ENCODE results near the gene PTRH1. TPM values are rescaled to one million over a fixed set of nuclear protein-coding genes. Genes with fewer than 3 reads are reported as not detected.

Gene PTRH1
- total and polyA plus RNA-seq, 2 of the 13 experiments (the other 11 are each of a cell fraction or from before 2014, with no cell fraction given) = 4.0 to 10.4 TPM

DNA sequence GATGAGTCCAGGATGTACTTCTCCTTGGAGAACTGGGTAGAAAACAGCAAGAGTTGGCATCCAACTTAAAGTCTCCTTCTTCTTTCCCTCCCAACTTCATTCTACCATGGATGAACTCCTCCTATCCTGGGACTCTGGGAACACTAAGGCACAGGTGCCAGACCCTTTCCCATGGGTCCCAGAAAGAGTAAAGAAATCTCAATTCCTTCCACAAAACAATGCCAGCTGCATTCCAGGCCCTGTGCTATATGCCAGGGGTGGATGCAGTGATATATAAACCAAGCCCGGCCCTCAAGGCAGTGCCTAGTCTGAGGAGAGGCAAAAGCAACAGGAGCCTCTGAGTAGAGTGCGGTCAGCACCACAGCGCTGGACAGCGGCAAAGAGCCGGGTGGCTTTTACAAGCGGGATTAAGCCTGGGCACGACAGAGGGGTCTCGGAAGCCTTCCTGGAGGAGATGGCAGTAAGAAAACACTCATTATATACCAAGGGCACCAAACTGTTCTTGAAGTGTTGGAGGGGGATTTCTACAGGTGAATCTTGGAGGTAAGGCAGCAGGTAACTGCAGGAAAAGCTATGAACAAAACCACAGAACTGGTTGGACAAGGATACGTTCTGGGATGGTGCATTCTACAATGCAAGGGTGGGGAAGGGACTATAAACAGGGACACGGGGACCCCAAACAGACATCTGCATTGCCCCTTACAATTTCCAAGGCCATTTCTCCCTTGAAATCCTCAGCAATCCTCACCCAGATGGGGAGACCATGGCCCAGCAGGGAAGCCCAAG, 36.0 kb upstream of the PTRH1 start (continued):
- TF ChIP-seq, protein P1, sequence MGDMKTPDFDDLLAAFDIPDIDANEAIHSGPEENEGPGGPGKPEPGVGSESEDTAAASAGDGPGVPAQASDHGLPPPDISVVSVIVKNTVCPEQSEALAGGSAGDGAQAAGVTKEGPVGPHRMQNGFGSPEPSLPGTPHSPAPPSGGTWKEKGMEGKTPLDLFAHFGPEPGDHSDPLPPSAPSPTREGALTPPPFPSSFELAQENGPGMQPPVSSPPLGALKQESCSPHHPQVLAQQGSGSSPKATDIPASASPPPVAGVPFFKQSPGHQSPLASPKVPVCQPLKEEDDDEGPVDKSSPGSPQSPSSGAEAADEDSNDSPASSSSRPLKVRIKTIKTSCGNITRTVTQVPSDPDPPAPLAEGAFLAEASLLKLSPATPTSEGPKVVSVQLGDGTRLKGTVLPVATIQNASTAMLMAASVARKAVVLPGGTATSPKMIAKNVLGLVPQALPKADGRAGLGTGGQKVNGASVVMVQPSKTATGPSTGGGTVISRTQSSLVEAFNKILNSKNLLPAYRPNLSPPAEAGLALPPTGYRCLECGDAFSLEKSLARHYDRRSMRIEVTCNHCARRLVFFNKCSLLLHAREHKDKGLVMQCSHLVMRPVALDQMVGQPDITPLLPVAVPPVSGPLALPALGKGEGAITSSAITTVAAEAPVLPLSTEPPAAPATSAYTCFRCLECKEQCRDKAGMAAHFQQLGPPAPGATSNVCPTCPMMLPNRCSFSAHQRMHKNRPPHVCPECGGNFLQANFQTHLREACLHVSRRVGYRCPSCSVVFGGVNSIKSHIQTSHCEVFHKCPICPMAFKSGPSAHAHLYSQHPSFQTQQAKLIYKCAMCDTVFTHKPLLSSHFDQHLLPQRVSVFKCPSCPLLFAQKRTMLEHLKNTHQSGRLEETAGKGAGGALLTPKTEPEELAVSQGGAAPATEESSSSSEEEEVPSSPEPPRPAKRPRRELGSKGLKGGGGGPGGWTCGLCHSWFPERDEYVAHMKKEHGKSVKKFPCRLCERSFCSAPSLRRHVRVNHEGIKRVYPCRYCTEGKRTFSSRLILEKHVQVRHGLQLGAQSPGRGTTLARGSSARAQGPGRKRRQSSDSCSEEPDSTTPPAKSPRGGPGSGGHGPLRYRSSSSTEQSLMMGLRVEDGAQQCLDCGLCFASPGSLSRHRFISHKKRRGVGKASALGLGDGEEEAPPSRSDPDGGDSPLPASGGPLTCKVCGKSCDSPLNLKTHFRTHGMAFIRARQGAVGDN (CRISPR knock-in tag; IDR thresholded peaks at IDR 0.05) = no peak
- TF ChIP-seq SAP130 (CRISPR knock-in tag; IDR thresholded peaks at IDR 0.05; ENCODE audit: low read depth) (peak; percentile 31; the same call in 1 of the 2 replicates), EHMT2 (IDR thresholded peaks at IDR 0.05; ENCODE audit: borderline replicate concordance, low read depth, low read length) (peak; percentile 91), RARA (CRISPR knock-in tag; IDR thresholded peaks at IDR 0.05) (0 out of 2 replicates have a peak, but pooled peaks have one; percentile 25), NFKBIZ (CRISPR knock-in tag; IDR thresholded peaks at IDR 0.05) (0 out of 2 replicates have a peak, but pooled peaks have one; percentile 51), ZNF232 (CRISPR knock-in tag; IDR thresholded peaks at IDR 0.05; ENCODE audit: borderline replicate concordance) (peak; percentile 72; the same call in 1 of the 2 replicates), SALL1 (CRISPR knock-in tag; IDR thresholded peaks at IDR 0.05) (peak; percentile 41; the same call in 1 of the 2 replicates), THAP11 (CRISPR knock-in tag; IDR thresholded peaks at IDR 0.05) (0 out of 2 replicates have a peak, but pooled peaks have one; percentile 24), KDM2A (CRISPR knock-in tag; IDR thresholded peaks at IDR 0.05; ENCODE audit: borderline replicate concordance, low read depth) (peak; percentile 34; the same call in 1 of the 2 replicates), WIZ (CRISPR knock-in tag; IDR thresholded peaks at IDR 0.05) (peak; percentile 91), MATR3 (CRISPR knock-in tag; IDR thresholded peaks at IDR 0.05) (no peak)
- TF ChIP-seq, protein P2, sequence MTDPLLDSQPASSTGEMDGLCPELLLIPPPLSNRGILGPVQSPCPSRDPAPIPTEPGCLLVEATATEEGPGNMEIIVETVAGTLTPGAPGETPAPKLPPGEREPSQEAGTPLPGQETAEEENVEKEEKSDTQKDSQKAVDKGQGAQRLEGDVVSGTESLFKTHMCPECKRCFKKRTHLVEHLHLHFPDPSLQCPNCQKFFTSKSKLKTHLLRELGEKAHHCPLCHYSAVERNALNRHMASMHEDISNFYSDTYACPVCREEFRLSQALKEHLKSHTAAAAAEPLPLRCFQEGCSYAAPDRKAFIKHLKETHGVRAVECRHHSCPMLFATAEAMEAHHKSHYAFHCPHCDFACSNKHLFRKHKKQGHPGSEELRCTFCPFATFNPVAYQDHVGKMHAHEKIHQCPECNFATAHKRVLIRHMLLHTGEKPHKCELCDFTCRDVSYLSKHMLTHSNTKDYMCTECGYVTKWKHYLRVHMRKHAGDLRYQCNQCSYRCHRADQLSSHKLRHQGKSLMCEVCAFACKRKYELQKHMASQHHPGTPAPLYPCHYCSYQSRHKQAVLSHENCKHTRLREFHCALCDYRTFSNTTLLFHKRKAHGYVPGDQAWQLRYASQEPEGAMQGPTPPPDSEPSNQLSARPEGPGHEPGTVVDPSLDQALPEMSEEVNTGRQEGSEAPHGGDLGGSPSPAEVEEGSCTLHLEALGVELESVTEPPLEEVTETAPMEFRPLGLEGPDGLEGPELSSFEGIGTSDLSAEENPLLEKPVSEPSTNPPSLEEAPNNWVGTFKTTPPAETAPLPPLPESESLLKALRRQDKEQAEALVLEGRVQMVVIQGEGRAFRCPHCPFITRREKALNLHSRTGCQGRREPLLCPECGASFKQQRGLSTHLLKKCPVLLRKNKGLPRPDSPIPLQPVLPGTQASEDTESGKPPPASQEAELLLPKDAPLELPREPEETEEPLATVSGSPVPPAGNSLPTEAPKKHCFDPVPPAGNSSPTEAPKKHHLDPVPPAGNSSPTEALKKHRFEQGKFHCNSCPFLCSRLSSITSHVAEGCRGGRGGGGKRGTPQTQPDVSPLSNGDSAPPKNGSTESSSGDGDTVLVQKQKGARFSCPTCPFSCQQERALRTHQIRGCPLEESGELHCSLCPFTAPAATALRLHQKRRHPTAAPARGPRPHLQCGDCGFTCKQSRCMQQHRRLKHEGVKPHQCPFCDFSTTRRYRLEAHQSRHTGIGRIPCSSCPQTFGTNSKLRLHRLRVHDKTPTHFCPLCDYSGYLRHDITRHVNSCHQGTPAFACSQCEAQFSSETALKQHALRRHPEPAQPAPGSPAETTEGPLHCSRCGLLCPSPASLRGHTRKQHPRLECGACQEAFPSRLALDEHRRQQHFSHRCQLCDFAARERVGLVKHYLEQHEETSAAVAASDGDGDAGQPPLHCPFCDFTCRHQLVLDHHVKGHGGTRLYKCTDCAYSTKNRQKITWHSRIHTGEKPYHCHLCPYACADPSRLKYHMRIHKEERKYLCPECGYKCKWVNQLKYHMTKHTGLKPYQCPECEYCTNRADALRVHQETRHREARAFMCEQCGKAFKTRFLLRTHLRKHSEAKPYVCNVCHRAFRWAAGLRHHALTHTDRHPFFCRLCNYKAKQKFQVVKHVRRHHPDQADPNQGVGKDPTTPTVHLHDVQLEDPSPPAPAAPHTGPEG (CRISPR knock-in tag; IDR thresholded peaks at IDR 0.05) = 0 out of 2 replicates have a peak, but pooled peaks have one; percentile 39
- TF ChIP-seq, protein P3, sequence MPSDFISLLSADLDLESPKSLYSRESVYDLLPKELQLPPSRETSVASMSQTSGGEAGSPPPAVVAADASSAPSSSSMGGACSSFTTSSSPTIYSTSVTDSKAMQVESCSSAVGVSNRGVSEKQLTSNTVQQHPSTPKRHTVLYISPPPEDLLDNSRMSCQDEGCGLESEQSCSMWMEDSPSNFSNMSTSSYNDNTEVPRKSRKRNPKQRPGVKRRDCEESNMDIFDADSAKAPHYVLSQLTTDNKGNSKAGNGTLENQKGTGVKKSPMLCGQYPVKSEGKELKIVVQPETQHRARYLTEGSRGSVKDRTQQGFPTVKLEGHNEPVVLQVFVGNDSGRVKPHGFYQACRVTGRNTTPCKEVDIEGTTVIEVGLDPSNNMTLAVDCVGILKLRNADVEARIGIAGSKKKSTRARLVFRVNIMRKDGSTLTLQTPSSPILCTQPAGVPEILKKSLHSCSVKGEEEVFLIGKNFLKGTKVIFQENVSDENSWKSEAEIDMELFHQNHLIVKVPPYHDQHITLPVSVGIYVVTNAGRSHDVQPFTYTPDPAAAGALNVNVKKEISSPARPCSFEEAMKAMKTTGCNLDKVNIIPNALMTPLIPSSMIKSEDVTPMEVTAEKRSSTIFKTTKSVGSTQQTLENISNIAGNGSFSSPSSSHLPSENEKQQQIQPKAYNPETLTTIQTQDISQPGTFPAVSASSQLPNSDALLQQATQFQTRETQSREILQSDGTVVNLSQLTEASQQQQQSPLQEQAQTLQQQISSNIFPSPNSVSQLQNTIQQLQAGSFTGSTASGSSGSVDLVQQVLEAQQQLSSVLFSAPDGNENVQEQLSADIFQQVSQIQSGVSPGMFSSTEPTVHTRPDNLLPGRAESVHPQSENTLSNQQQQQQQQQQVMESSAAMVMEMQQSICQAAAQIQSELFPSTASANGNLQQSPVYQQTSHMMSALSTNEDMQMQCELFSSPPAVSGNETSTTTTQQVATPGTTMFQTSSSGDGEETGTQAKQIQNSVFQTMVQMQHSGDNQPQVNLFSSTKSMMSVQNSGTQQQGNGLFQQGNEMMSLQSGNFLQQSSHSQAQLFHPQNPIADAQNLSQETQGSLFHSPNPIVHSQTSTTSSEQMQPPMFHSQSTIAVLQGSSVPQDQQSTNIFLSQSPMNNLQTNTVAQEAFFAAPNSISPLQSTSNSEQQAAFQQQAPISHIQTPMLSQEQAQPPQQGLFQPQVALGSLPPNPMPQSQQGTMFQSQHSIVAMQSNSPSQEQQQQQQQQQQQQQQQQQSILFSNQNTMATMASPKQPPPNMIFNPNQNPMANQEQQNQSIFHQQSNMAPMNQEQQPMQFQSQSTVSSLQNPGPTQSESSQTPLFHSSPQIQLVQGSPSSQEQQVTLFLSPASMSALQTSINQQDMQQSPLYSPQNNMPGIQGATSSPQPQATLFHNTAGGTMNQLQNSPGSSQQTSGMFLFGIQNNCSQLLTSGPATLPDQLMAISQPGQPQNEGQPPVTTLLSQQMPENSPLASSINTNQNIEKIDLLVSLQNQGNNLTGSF (CRISPR knock-in tag; IDR thresholded peaks at IDR 0.05) = 0 out of 2 replicates have a peak, but pooled peaks have one; percentile 46
